RWPE2 (cell line): ENCODE results near the gene S100A11.
A peak's percentile ranks its signal among the peaks of the same experiment; 100 is the strongest.

Experiments
- ATAC-seq: fragments of 200-7000 bp; cut with Tn5 transposase; 3 replicates; pipeline ENCODE4 v1.9.1; 2021; ENCODE audit warnings: low read depth
- DNase-seq: peaks from one replicate; pipeline ENCODE4 v3.0.0-alpha.2; 2020; ENCODE audit warnings: low spot score
- H3K27ac ChIP-seq: fragments of 450-650 bp; 2 replicates; pipeline ENCODE4 v1.5.1; 2017; ENCODE audit warnings: mild to moderate bottlenecking; ENCODE audit not compliant: poor library complexity, severe bottlenecking
- H3K27me3 ChIP-seq: fragments of 250-450 bp; sonication (Bioruptor Pico); 2 replicates; pipeline ENCODE4 v1.5.1; 2021; ENCODE audit warnings: mild to moderate bottlenecking, moderate library complexity; ENCODE audit not compliant: insufficient read depth, poor library complexity, severe bottlenecking
- H3K36me3 ChIP-seq: fragments of 250-450 bp; sonication (Bioruptor Pico); 2 replicates; pipeline ENCODE4 v1.5.1; 2020; ENCODE audit warnings: low read depth, mild to moderate bottlenecking, moderate library complexity
- H3K4me1 ChIP-seq: fragments of 250-450 bp; sonication (Bioruptor Pico); 2 replicates; pipeline ENCODE4 v1.5.1; 2021; ENCODE audit warnings: mild to moderate bottlenecking, moderate library complexity; ENCODE audit not compliant: insufficient read depth, poor library complexity, severe bottlenecking
- H3K4me3 ChIP-seq: fragments of 250-450 bp; sonication (Bioruptor Pico); 2 replicates; pipeline ENCODE4 v1.5.1; 2021; ENCODE audit warnings: mild to moderate bottlenecking, moderate library complexity; ENCODE audit not compliant: severe bottlenecking
- H3K9me3 ChIP-seq: fragments of 250-450 bp; sonication (Bioruptor Pico); 2 replicates; pipeline ENCODE4 v1.5.1; 2021; ENCODE audit warnings: mild to moderate bottlenecking, moderate library complexity; ENCODE audit not compliant: severe bottlenecking
- TF ChIP-seq, protein P1 (sequence below): fragments of 450-650 bp; IDR thresholded peaks from one replicate; pipeline ENCODE4 v1.5.1; 2017; ENCODE audit warnings: mild to moderate bottlenecking, moderate library complexity; ENCODE audit not compliant: poor library complexity, severe bottlenecking

The S100A11 gene

DNA sequence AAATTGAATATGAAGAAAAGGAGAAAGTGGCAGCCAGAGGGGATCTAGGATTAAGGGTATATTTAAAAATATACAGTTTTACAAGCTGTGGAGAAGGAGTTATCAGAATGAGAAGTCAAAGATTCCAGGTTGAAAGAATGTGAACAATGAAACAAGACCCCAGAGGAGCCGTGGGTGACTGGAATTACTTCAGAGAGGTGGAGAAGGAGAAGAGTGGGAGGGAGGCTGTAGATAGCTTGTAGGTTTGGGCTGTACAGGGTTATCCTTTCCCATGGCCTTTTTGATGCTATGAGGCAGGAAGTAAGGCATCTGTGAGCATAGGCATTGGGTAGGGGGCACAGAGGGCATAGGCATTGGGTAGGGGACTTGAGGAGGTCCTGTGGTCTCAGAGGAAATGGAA lies 5.2 kb upstream of the S100A11 start:
- peaks cover 15% of the 10 kb centered on the region for H3K4me1 ChIP-seq
- TF ChIP-seq, protein P1, sequence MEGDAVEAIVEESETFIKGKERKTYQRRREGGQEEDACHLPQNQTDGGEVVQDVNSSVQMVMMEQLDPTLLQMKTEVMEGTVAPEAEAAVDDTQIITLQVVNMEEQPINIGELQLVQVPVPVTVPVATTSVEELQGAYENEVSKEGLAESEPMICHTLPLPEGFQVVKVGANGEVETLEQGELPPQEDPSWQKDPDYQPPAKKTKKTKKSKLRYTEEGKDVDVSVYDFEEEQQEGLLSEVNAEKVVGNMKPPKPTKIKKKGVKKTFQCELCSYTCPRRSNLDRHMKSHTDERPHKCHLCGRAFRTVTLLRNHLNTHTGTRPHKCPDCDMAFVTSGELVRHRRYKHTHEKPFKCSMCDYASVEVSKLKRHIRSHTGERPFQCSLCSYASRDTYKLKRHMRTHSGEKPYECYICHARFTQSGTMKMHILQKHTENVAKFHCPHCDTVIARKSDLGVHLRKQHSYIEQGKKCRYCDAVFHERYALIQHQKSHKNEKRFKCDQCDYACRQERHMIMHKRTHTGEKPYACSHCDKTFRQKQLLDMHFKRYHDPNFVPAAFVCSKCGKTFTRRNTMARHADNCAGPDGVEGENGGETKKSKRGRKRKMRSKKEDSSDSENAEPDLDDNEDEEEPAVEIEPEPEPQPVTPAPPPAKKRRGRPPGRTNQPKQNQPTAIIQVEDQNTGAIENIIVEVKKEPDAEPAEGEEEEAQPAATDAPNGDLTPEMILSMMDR: no peak
- no peaks in the 10 kb centered on the region for H3K36me3 ChIP-seq
- H3K27ac ChIP-seq: no peak overlapping the region
- DNase-seq (no peak), ATAC-seq (no peak)
- no peaks in the 10 kb centered on the region for H3K27me3 ChIP-seq
- no peak overlapping the region for H3K4me3 ChIP-seq
- H3K9me3 ChIP-seq: no peaks in the 10 kb centered on the region

DNA sequence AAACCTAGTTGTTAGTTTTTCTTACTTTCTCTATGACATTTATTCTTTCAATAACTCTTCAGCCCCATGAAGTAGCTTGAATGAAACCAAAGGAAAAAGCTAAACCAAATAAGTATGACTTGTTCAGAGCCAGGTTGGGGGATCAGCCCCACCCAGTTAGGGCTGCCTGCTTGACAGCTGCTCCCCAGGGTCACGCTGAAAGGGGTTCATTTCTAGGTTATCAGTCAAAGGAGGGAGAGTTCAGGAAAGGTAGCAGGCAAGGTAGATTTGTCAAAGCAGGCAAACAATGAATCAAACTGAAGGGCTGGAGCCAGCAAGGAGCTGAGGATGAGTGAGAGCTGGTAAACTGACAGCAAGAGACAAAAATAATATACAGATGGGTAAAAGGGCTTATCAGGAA lies 3.1 kb upstream of the S100A11 start:
- H3K9me3 ChIP-seq: no peaks in the 10 kb centered on the region
- peaks cover 17% of the 10 kb centered on the region for H3K36me3 ChIP-seq
- ATAC-seq: no peak
- no peak overlapping the region for H3K27ac ChIP-seq
- H3K4me3 ChIP-seq: no peak overlapping the region
- DNase-seq: no peak
- H3K4me1 ChIP-seq: peaks cover 6% of the 10 kb centered on the region
- TF ChIP-seq, protein P1: no peak
- no peaks in the 10 kb centered on the region for H3K27me3 ChIP-seq

DNA sequence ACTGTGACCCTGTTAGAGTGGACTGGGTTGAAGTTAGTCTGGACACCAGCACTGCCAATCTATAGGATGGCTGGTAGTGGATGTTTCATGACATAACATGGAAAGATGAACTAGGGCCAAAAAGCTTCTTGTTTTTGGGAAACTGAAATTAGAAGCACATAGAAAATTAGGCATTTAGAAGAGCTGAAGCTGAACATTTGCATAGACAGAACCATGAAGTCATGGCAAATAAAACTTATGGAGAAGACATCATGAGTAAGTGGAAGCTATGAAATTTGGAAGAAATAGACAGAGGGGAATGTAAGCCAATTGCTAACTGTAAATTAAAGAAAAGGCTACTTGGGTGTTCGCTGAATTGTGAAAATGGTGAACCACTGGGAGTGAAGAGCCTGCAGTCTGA lies 2.7 kb upstream of the S100A11 start:
- ATAC-seq: no peak
- no peak overlapping the region for H3K27ac ChIP-seq
- peaks cover 22% of the 10 kb centered on the region for H3K36me3 ChIP-seq
- no peaks in the 10 kb centered on the region for H3K9me3 ChIP-seq
- no peak overlapping the region for H3K4me3 ChIP-seq
- DNase-seq: no peak
- TF ChIP-seq, protein P1: no peak
- no peaks in the 10 kb centered on the region for H3K27me3 ChIP-seq
- peaks cover 6% of the 10 kb centered on the region for H3K4me1 ChIP-seq

DNA sequence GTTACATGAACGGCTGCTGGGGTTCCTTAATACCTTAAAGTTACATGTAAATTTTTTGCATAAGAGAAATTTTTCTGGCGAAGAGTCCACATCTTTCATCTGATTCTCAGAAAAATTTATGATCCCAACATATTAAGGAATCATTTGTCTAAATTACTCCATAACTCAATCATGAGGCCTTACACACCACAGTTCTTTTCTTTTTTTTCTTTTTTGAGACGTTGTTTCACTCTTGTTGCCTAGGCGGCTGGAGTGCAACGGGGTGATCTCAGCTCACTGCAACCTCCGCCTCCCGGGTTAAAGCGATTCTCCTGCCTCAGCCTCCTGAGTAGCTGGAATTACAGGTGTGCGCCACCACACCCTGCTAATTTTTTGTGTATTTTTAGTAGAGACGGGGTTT lies 2.1 kb upstream of the S100A11 start:
- no peak overlapping the region for H3K27ac ChIP-seq
- H3K4me3 ChIP-seq: no peak overlapping the region
- no peak for ATAC-seq
- no peak for DNase-seq
- TF ChIP-seq, protein P1: no peak
- no peaks in the 10 kb centered on the region for H3K9me3 ChIP-seq
- no peaks in the 10 kb centered on the region for H3K27me3 ChIP-seq
- H3K36me3 ChIP-seq: peaks cover 28% of the 10 kb centered on the region
- peaks cover 8% of the 10 kb centered on the region for H3K4me1 ChIP-seq

DNA sequence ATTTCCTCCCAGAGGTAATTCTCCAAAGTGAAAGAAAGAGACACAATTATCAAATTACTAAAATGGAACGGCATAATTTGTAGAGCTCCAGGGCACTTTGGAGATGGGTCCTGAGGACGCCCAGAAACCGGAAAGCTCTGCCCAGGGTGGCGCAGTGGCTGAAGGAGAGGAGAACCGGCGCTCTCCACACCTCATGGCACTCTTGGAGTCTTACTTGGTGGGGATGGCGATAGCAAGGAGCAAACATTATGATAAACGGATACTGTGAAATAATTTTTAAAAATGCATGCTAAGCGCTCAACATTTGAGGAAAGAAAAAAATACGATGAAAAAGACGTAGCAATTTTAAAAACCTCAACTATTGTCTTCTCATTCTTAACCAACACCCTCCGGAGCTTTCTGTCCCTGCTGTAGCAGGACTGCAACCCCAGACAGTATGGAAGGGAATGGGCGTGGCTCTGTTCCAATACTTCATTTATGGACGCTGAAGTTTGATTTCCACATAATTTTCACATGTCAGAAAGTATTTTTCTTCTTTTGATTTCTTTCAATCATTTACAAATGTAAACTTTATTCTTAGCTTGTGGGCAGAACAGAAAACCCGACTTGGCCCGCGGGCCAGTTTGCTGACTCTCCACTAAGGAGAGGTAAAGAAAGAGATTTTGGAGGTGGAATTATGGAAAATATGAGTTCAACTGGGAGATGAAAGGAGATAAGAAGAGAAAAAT lies 1.1 kb downstream of the S100A11 start:
- peak overlapping the region; percentile 97 for H3K27ac ChIP-seq
- peaks cover 59% of the 10 kb centered on the region for H3K36me3 ChIP-seq
- no peak for DNase-seq
- H3K9me3 ChIP-seq: no peaks in the 10 kb centered on the region
- H3K4me1 ChIP-seq: peaks cover 11% of the 10 kb centered on the region
- peak overlapping the region; percentile 92 for H3K4me3 ChIP-seq
- H3K27me3 ChIP-seq: no peaks in the 10 kb centered on the region
- TF ChIP-seq, protein P1: no peak
- no peak for ATAC-seq
